Smooth muscle cell (in vitro differentiated cells): ENCODE measurements around the gene PPP1R36. TPM values are rescaled to one million over a fixed set of nuclear protein-coding genes. Genes with fewer than 3 reads are reported as not detected.
A peak's percentile ranks its signal among the peaks of the same experiment; 100 is the strongest.

Experiments used
- DNase-seq: peaks from one replicate; lab custom pipeline; 2025; ENCODE audit not compliant: unreplicated experiment; lab: John Stamatoyannopoulos, UW
- H2AFZ ChIP-seq: fragments of 200-600 bp; sonication (generic); 2 replicates; pipeline ENCODE4 v1.6.0; 2016; ENCODE audit warnings: antibody characterized with exemption, low read depth, mild to moderate bottlenecking
- H3F3A ChIP-seq: fragments of 200-600 bp; sonication (generic); 2 replicates; pipeline ENCODE4 v1.6.0; 2017; ENCODE audit warnings: antibody characterized with exemption, low read depth
- H3K27ac ChIP-seq: fragments of 200-600 bp; sonication (generic); 2 replicates; pipeline ENCODE4 v1.5.1; 2016; ENCODE audit warnings: low read depth, mild to moderate bottlenecking
- H3K27me3 ChIP-seq: fragments of 200-600 bp; sonication (generic); 2 replicates; pipeline ENCODE4 v1.6.1; 2016; ENCODE audit warnings: low read depth, mild to moderate bottlenecking
- H3K36me3 ChIP-seq: fragments of 200-600 bp; sonication (generic); 2 replicates; pipeline ENCODE4 v1.5.1; 2016; ENCODE audit warnings: low read depth
- H3K4me1 ChIP-seq: fragments of 200-600 bp; sonication (generic); 2 replicates; pipeline ENCODE4 v1.5.1; 2016; ENCODE audit warnings: low read depth
- H3K4me2 ChIP-seq: fragments of 200-600 bp; sonication (generic); 2 replicates; pipeline ENCODE4 v1.6.0; 2016; ENCODE audit warnings: mild to moderate bottlenecking
- H3K4me3 ChIP-seq: fragments of 200-600 bp; sonication (generic); 2 replicates; pipeline ENCODE4 v1.5.1; 2016; ENCODE audit warnings: mild to moderate bottlenecking
- H3K79me2 ChIP-seq: fragments of 200-600 bp; sonication (generic); 2 replicates; pipeline ENCODE4 v1.6.0; 2016; ENCODE audit warnings: low read depth, mild to moderate bottlenecking
- H3K9ac ChIP-seq: fragments of 200-600 bp; sonication (generic); 2 replicates; pipeline ENCODE4 v1.6.0; 2016; ENCODE audit warnings: low read depth
- H3K9me3 ChIP-seq: fragments of 200-600 bp; sonication (generic); replicated peaks from 2 replicates; pipeline ENCODE4 v1.5.1; 2016; ENCODE audit warnings: low read depth
- H4K20me1 ChIP-seq: fragments of 200-600 bp; sonication (generic); 2 replicates; pipeline ENCODE4 v1.6.0; 2016; ENCODE audit warnings: low read depth
- WGBS: methylation state at CpG from one replicate; pipeline ENCODE4 v1.1.7; 2016; ENCODE audit warnings: low lambda C conversion rate; 5-methylcytosine and 5-hydroxymethylcytosine counted together
- polyA plus RNA-seq: library from polyadenylated mRNA; unstranded; fragments of >200 nt; fragmentation: Nextera tagmentation; extraction: Ambion mirVana; gene quantifications from 2 replicates; pipeline ENCODE4 v1.2.1, GENCODE V29; 2016
- total RNA-seq: library from RNA; depleted of rRNA; stranded (reverse); fragments of >200 nt; gene quantifications from 2 replicates; pipeline ENCODE4 v1.2.3, GENCODE V29; 2014
- TF ChIP-seq, protein P1 (sequence below): fragments of 200-600 bp; sonication (generic); IDR thresholded peaks from 2 replicates; pipeline ENCODE4 v1.5.1; 2017; ENCODE audit warnings: borderline replicate concordance, mild to moderate bottlenecking, antibody characterized with exemption; ENCODE audit not compliant: insufficient read depth, poor library complexity, severe bottlenecking

PPP1R36 gene
- total and polyA plus RNA-seq, 2 experiments from 2014 or later = 1.9 to 2.2 TPM

DNA sequence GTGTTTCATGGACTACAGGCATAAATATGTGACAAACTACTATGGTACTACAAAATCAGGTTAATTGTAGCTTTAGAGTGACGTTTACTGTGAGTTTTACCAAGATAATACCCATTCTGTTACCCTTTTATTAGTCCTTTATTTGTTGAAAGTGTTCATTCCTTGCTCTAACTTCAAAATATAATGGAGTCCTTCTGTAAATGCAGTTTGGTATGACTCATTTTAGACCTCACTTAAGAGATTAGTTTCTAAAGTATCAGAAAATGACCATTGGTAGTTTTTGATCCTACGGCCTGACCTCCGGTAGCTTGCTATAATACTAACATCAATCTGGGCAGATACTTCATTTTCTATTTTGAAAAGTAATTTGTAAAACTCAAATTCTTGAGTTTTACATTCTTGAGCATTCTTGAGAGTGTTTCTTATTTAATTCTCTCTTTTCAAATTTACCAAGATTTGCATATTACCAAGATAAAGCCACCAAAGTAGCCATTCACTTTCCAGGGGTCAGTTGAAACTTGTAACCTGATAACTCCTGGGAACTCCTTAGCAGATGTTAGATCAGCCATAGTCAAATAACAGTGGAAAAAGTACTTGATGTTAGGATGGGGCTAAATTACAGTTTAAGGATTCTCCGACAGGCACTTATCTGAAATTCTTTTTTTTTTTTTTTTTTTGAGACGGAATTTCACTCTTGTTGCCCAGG lies 5.0 kb upstream of the PPP1R36 start:
- DNase-seq = no peak
- TF ChIP-seq, protein P1, sequence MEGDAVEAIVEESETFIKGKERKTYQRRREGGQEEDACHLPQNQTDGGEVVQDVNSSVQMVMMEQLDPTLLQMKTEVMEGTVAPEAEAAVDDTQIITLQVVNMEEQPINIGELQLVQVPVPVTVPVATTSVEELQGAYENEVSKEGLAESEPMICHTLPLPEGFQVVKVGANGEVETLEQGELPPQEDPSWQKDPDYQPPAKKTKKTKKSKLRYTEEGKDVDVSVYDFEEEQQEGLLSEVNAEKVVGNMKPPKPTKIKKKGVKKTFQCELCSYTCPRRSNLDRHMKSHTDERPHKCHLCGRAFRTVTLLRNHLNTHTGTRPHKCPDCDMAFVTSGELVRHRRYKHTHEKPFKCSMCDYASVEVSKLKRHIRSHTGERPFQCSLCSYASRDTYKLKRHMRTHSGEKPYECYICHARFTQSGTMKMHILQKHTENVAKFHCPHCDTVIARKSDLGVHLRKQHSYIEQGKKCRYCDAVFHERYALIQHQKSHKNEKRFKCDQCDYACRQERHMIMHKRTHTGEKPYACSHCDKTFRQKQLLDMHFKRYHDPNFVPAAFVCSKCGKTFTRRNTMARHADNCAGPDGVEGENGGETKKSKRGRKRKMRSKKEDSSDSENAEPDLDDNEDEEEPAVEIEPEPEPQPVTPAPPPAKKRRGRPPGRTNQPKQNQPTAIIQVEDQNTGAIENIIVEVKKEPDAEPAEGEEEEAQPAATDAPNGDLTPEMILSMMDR = no peak
- peaks cover 7% of the 10 kb centered on the region for H3F3A ChIP-seq
- H2AFZ ChIP-seq = no peak overlapping the region
- H3K4me1 ChIP-seq = peaks cover 11% of the 10 kb centered on the region
- peak overlapping the region; percentile 0 for H3K9ac ChIP-seq
- peak overlapping the region; percentile 58 for H3K4me2 ChIP-seq
- H3K27ac ChIP-seq = peak overlapping the region; percentile 32
- H4K20me1 ChIP-seq = no peaks in the 10 kb centered on the region
- 38% methylated on average over 5 of the region's 5 CpGs for WGBS
- no peaks in the 10 kb centered on the region for H3K79me2 ChIP-seq
- H3K4me3 ChIP-seq = no peak overlapping the region
- H3K9me3 ChIP-seq = no peaks in the 10 kb centered on the region
- H3K27me3 ChIP-seq = no peaks in the 10 kb centered on the region
- H3K36me3 ChIP-seq = no peaks in the 10 kb centered on the region

DNA sequence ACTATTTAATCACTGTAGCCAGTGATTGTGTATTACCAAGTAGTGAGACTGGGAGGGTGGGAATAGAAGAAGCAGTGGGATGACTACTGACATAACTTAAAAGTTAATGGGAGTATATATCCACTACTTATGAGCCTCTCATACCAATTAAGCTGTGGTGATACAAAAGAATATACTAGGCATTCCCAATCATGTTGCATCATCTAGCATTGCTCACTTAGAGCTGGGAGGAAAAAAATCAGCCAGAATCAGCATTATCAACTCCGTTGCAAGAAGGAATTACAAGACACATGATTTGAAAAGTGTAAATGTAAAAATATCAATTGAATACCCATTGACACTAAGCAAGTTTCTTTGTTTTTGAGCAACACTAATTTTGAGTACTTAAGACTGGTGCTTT lies 745 bp upstream of the PPP1R36 start:
- 45% methylated on average over 1 of the region's 1 CpG for WGBS
- TF ChIP-seq, protein P1 = no peak
- Histone ChIP-seq H4K20me1 (no peaks in the 10 kb centered on the region), H3K4me1 (peaks cover 8% of the 10 kb centered on the region), H3K9me3 (no peaks in the 10 kb centered on the region), H3K4me2 (peak overlapping the region; percentile 81), H3K27me3 (no peaks in the 10 kb centered on the region), H3F3A (peaks cover 7% of the 10 kb centered on the region), H3K9ac (no peak overlapping the region), H3K4me3 (no peak overlapping the region), H3K36me3 (no peaks in the 10 kb centered on the region), H3K27ac (no peak overlapping the region), H3K79me2 (no peaks in the 10 kb centered on the region), H2AFZ (peak overlapping the region; percentile 78)
- DNase-seq = no peak

DNA sequence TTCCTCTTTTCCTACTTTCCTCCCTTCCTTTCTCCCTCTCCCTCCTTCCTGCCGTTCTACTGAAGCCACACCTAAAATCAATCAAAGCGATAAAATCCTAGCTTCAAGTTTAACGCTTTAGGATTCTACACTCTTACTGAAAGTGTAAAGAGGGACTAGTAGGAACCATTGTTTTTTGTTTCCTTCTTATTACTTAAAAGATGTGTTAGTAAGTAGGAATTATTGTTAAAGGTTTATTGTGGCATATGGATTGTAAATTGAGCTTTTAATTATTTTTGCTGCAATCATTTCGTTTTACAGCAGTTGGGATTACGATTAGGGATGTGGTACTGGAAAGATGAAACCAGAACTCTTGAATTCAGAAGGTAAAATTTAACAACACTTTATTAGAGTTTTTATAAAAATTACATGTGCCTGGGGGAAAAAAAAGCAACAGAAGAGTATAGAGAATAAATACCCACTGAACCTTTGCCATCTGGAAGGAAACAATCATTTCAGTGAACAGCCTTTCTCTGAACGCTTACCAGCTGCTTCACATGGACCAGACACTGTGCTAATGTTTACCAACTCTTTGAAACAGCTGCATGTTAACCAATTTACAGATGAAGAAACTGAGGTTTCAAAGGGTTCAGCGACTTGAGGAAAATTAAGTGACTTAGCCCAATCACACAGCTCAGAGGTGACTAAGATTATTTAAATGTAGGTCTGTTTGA lies 1.0 kb downstream of the PPP1R36 start:
- TF ChIP-seq, protein P1 = no peak
- Histone ChIP-seq H3K4me1 (no peaks in the 10 kb centered on the region), H3K36me3 (no peaks in the 10 kb centered on the region), H3K27ac (no peak overlapping the region), H3K4me2 (peak overlapping the region; percentile 81), H3K79me2 (no peaks in the 10 kb centered on the region), H3F3A (no peaks in the 10 kb centered on the region), H3K9me3 (no peaks in the 10 kb centered on the region), H2AFZ (no peak overlapping the region), H4K20me1 (no peaks in the 10 kb centered on the region), H3K4me3 (no peak overlapping the region), H3K9ac (no peak overlapping the region), H3K27me3 (no peaks in the 10 kb centered on the region)
- WGBS = 80% methylated on average over 7 of the region's 7 CpGs
- DNase-seq = no peak
